Colonic mucosa (tissue), 4 donors: ENCODE results near the gene ARHGAP22. TPM values are rescaled to one million over a fixed set of nuclear protein-coding genes. Genes with fewer than 3 reads are reported as not detected.

Experiments used
- DNase-seq: peaks from one replicate; pipeline ENCODE4 v3.0.0-alpha.2; 2020
- H3K27ac ChIP-seq: fragments of 200-600 bp; one replicate; pipeline ENCODE4 v1.8.0; 2021
- H3K27me3 ChIP-seq: fragments of 200-600 bp; one replicate; pipeline ENCODE4 v1.8.0; 2021
- H3K36me3 ChIP-seq: fragments of 200-600 bp; one replicate; pipeline ENCODE4 v1.8.0; 2021
- H3K4me1 ChIP-seq: fragments of 200-600 bp; one replicate; pipeline ENCODE4 v1.8.0; 2021; ENCODE audit warnings: mild to moderate bottlenecking
- H3K4me3 ChIP-seq: fragments of 200-600 bp; one replicate; pipeline ENCODE4 v1.8.0; 2021
- H3K9ac ChIP-seq, 2 donors: one replicate each; pipeline ENCODE4 v1.7.0; 2013; ENCODE audit warnings: control low read depth in 2 of 2, low read depth in 2 of 2, low read length in 2 of 2
- H3K9me3 ChIP-seq: fragments of 200-600 bp; one replicate; pipeline ENCODE4 v1.8.0; 2021
- intact Hi-C: fragments of 100-400 bp; cut with DNase I; formaldehyde crosslinking; loops from one replicate; pipeline ENCODE4 v1.14.1; 2022
- total RNA-seq, 2 donors: library from RNA; stranded (reverse); fragmentation: NEBNext Ultra II Directional in 1 of 2; extraction: Animal tissue kit (Norgen Biotek cat#: 25700) in 1 of 2; gene quantifications; one replicate each; pipeline ENCODE4 v1.2.1, GENCODE V29; 2021
- TF ChIP-seq, protein P1 (sequence below): fragments of 200-600 bp; IDR thresholded peaks from one replicate; pipeline ENCODE4 v1.8.0; 2022; ENCODE audit warnings: antibody characterized with exemption, mild to moderate bottlenecking
- donor health status: healthy.
- donor health status: DM: no; HTN: no; CAD: no.
- donor health status: DM: no; HTN: no; CAD: no.

The ARHGAP22 gene
- total RNA-seq, 2 donors from 2014 or later: 0.86 to 1.6 TPM

DNA sequence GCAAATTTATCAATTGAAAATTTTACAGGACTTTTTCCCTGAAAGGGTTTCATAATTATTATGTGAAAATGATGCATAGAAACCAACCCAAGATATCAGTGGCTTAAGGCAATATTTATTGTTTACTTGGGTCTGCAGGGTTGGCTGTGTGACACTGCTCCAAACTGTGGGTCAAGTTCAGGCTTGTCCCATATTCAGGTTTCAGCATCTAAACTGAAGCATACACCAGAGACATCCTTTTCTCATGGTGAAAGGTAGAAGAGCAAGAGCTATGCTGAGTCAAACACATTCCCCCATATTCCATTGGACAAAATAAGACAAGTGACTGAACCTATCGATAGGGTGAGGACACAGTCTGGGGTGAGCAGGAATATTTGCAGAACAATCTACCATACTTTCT, 187.5 kb downstream of the ARHGAP22 start:
- H3K9ac ChIP-seq: no peak overlapping the region
- no peak overlapping the region for H3K4me3 ChIP-seq
- H3K27ac ChIP-seq: no peak overlapping the region
- no peaks in the 10 kb centered on the region for H3K9me3 ChIP-seq
- H3K36me3 ChIP-seq: no peaks in the 10 kb centered on the region
- no peaks in the 10 kb centered on the region for H3K4me1 ChIP-seq
- intact Hi-C loops: no loop called here
- no peak for DNase-seq
- no peaks in the 10 kb centered on the region for H3K27me3 ChIP-seq
- TF ChIP-seq, protein P1, sequence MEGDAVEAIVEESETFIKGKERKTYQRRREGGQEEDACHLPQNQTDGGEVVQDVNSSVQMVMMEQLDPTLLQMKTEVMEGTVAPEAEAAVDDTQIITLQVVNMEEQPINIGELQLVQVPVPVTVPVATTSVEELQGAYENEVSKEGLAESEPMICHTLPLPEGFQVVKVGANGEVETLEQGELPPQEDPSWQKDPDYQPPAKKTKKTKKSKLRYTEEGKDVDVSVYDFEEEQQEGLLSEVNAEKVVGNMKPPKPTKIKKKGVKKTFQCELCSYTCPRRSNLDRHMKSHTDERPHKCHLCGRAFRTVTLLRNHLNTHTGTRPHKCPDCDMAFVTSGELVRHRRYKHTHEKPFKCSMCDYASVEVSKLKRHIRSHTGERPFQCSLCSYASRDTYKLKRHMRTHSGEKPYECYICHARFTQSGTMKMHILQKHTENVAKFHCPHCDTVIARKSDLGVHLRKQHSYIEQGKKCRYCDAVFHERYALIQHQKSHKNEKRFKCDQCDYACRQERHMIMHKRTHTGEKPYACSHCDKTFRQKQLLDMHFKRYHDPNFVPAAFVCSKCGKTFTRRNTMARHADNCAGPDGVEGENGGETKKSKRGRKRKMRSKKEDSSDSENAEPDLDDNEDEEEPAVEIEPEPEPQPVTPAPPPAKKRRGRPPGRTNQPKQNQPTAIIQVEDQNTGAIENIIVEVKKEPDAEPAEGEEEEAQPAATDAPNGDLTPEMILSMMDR: no peak

DNA sequence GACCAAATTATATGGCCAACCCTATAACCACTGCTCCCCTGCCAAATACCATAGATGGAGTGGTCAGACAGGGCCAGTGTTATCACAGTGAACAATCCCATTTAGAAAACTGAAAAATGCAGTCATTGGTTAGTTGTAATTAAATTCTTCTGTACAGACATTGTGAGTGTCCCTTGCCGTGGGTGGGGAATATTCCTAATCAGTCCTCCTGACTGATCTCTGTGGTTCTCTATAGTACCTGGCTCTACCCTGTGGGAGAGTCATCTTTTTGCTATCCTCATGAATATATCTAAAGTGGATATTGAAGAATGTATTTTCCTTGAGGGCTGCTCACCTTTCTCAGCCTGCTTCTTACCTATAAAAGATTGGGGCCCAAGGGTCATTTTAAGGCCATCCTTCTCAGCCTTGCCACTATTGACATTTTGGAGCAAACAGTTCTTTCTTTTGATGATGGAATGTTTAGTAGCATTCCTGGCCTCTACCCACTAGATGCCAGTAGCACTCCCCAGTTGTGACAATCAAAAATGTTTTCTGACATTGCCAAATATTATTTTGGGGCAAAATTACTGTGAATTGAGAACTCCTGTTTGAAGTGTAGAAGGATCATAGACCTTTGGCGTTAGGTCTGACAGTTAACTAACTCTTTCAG, 188.2 kb downstream of the ARHGAP22 start:
- intact Hi-C loops: no loop called here

DNA sequence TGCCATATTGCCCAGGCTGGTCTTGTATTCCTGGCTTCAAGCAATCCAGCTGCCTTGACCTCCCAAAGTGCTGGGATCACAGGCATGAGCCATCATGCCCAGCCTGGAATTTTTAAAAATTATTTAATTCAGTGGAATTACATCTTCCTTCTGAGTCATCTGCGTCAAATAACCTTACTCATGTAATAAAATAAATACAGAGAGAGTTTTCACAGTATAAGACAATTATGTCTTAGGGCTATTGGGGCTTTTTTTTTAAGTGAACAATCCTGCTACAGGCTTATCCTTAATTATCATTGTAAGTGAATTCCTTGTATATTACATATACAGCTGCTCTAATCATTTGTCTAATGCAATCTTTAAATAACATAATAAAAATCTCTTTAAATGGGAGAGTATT, 190.1 kb downstream of the ARHGAP22 start:
- Histone ChIP-seq H3K4me3 (no peak overlapping the region), H3K9me3 (no peaks in the 10 kb centered on the region), H3K27ac (no peak overlapping the region), H3K9ac (no peak overlapping the region), H3K27me3 (no peaks in the 10 kb centered on the region), H3K36me3 (no peaks in the 10 kb centered on the region), H3K4me1 (no peaks in the 10 kb centered on the region)
- DNase-seq: no peak
- intact Hi-C loops: no loop called here
- TF ChIP-seq, protein P1: no peak

More for the DNA sequence above, 188.2 kb downstream of the ARHGAP22 start:
- H3K27ac ChIP-seq: no peak overlapping the region
- no peak overlapping the region for H3K4me3 ChIP-seq
- no peaks in the 10 kb centered on the region for H3K36me3 ChIP-seq
- no peak for DNase-seq
- H3K4me1 ChIP-seq: no peaks in the 10 kb centered on the region
- no peaks in the 10 kb centered on the region for H3K27me3 ChIP-seq
- no peak overlapping the region for H3K9ac ChIP-seq
- TF ChIP-seq, protein P1: no peak
- H3K9me3 ChIP-seq: no peaks in the 10 kb centered on the region

DNA sequence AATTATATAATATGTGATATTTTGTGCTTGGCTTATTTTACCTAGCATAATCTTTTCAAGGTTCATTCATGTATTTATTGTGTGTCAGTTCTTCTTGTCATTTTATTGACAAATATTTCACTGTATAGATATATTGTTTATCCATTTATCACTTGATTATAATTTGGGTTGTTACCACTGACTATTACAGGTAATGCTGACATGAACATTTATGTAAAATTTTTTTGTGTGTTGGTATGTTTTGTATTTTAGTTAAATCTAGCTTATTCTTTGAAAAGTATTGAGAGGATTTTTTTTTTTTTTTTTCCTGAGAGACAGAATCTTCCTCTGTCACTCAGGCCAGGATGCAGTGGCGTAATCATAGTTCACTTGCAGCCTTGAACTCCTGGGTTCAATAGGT, 190.7 kb downstream of the ARHGAP22 start:
- H3K27me3 ChIP-seq: no peaks in the 10 kb centered on the region
- H3K9ac ChIP-seq: no peak overlapping the region
- H3K27ac ChIP-seq: no peak overlapping the region
- TF ChIP-seq, protein P1: no peak
- no peaks in the 10 kb centered on the region for H3K36me3 ChIP-seq
- H3K4me1 ChIP-seq: no peaks in the 10 kb centered on the region
- DNase-seq: no peak
- H3K9me3 ChIP-seq: no peaks in the 10 kb centered on the region
- H3K4me3 ChIP-seq: no peak overlapping the region
- intact Hi-C loops: no loop called here

DNA sequence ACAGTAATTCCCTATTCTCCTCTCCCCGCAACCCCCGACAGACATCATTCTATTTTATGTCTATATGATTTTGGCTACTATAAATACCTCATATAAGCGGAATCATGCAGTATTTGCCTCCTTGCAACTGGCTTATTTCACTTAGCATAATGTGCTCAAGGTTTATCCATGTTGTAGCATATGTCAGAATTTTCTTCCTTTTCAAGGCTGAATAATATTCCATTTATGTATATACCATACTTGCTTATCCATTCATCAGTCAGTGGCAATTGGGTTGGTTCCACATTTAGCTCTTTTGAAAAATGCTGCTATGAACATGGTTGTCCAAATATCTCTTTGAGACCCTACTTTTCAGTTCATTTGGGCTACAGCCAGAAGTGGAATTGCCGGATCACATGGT, 191.9 kb downstream of the ARHGAP22 start:
- H3K9me3 ChIP-seq: no peaks in the 10 kb centered on the region
- H3K4me1 ChIP-seq: no peaks in the 10 kb centered on the region
- H3K4me3 ChIP-seq: no peak overlapping the region
- H3K27ac ChIP-seq: no peak overlapping the region
- DNase-seq: no peak
- intact Hi-C loops: no loop called here
- H3K9ac ChIP-seq: no peak overlapping the region
- no peaks in the 10 kb centered on the region for H3K27me3 ChIP-seq
- TF ChIP-seq, protein P1: no peak
- H3K36me3 ChIP-seq: no peaks in the 10 kb centered on the region
